COLO829 (cell line): Measurements from ENCODE around the gene HES1.
"Not testable (repeated sequence)": the region's sequence is repeated elsewhere in the genome, so short reads cannot be mapped to it uniquely, and the experiment has no call there.

Experiments used
- DNase-seq: peaks from one replicate; pipeline ENCODE4 v3.0.0; 2012; ENCODE audit warnings: low spot score

HES1 gene

DNA sequence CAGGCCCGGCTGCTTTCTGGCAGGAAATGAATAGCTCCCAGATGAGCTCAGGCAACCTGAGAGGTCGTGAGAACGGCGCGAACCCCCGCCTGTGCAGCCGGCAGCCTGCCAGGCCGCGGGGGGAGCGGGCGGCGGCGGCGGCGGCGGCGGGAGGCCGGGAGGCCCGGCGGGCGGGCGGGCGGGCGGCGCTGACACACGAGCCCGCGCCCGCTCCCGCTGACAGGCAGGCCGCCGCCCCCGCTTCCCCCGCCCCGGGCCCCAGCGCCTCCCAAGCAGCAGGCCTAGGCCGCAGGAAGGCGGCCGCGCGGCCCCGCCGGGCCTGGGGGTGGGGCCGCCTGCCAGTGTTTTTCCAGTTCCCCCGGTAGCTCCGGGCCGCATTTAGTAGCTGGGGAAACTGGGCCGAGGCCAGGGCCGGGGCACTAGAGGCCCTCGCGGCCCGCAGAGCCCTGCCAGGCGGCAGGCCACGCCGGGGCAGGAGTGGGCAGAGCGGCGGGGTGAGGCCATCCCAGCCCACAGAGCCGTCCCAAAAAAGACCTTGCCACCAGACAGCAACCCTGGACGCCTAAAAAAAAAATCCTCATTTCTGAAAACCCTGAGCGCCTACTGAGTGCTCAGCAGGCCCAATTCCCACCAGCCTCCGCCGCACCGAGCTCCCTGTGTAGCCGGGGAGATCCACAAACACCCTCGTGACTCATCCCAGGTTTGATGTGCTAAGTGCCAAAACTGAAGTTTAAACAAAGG is 5.6 kb downstream of the HES1 start:
- DNase-seq = peak; percentile 66

DNA sequence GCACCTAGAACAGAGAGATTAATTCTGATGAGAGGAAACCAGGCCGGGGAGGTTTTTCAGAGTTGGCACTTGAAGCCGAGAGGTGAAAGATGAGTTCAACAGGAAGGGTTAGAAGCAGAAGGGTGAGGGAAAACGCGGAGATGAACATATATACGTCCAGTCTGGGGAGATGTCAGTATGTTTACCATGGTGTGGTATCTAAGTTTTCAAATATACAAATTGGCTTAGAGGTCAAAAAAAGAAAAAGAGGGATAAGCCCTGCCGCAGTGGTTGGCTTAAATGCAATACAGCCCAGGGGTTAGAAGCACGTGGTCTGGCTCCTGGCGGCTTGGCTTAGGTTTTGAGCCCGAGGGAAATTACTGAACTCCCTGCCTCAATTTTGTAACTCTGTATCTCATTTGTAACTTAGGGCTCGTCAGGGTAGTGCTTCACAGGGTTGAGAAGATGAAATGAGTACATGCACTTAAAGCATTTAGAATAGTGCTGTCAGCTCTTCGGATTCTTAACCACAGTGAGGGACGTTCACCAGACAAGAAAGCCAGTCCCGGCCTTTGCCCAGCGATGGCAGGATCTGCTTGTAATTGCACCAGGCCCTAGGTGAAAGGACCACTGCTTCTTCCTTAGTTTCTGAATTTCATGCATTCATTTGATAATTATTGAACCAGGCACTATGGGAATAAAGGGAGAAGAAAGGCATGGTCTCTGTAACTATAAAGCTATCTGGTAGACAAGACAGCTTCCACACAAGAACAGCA is 6.4 kb downstream of the HES1 start:
- DNase-seq = no peak

DNA sequence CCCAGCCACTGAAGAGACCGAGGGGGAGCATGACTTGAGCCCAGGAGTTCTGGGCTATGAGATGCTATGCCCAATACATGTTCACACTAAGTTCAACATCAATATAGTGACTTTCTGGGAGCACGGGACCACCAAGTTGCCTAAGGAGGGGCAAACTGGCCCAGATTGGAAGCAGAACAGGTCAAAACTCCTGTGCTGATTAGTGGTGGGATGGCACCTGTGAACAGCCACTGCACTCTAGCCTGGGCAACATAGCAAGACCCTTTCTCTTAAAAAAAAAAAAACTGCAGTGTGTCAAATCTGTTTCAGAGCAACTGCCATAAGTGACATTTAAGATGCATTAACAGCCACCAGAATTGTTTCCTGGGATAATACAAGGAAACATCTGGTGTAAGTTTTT is 9.8 kb downstream of the HES1 start:
- DNase-seq = no peak

DNA sequence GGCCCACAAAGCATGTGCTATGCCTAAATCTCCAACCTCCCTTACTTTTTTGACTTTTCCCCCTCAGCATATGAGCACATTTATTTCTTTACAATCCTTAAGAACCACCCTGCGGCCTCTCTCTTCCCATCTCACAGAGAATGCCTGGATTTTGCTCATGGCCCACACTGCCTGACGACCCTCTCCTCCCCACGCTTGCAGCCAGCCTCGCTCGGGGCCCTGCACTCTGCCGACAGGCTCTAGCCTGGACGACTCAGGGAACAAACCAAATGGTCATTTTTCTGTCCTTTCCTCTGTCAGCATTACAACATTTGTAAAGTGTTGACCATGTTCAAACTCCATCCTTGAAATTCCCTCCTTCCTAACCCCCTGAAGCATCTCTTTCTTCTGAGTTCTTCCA is 11.7 kb downstream of the HES1 start:
- no peak for DNase-seq

DNA sequence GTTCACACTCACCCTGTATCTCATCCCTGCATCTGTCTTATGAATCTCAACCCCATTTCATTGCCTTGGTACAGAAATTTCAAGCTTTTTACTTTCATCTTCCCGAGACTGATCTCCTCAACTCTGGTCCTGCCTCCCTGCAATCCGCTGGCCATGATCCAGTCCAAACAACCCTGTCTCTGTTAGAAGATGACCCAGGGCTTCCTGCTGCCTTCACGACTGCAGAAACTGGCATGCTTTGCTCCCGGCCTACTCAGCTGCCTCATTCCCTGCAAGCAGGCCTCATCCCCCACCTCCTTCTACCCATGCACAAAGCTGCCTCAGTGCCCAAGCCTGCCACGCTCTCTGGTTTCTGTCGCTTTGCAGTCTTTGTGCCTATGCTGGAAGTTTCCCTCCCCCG is 12.4 kb downstream of the HES1 start:
- no peak for DNase-seq

DNA sequence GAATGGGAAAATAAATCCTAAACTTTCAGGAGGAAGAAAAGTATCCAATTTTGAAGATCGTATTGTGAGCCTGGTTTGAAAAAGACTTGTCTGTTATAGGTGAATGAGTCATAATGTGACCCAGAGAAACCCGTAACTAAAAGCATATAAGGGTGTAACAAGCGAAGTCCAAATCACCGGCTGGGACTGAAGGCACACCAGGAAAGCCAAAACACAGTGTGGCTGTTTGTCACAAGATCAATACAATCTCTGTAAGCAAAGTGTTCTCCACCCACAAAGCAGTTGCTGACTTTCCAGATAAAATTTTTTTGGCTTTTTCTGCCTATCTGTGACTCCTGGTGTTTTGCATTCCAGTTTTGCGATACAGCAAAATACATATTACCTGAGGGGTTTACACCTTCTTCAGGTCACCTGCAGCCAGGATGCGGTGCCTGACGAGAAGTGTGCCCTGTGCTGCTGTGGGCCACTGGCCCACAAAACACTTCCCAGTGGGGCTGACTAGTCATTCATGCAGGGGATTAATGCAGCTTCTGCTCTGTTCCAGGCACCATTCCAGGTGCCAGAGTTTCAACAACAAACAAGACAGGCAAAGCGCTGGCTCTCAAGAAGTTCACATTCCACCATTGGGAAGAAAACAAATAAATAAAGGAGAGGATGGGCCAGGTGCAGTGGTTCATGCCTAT is 14.4 kb downstream of the HES1 start:
- no peak for DNase-seq

DNA sequence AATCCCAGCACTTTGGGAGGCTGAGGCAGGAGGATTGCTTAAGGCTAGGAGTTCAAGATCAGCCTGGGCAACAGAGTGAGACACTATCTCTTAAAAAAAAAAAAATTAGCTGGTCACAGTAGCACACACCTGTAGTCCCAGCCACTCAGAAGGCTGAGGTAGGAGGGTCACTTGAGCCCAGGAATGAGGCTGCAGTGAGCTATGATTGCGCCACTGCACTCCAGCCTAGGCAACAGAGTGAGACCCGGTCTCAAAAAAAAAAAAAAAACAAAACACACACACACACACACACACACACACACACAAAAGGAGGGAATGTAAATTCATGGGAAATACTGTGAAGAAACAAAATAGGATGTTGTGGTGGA is 15.0 kb downstream of the HES1 start:
- not testable (repeated sequence) for DNase-seq

DNA sequence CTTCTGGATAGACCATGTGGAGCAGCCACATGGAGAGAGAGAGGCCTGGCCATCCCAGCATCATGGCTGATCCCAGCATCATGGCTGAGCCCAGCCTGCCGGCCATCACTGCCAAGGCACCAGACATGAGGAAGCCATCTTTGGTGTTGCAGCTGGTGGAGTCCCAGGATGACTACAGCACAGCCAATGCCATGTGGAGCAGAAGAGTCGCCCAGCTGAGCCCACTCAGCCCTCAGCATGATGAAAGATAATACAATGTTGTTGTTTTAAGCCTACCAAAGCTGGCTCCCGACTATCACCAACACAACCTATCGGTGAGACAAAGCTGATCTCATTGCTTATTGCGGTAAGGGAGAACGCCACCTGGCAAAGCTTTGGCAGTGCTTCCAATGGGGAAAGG is 18.4 kb downstream of the HES1 start:
- DNase-seq = no peak

DNA sequence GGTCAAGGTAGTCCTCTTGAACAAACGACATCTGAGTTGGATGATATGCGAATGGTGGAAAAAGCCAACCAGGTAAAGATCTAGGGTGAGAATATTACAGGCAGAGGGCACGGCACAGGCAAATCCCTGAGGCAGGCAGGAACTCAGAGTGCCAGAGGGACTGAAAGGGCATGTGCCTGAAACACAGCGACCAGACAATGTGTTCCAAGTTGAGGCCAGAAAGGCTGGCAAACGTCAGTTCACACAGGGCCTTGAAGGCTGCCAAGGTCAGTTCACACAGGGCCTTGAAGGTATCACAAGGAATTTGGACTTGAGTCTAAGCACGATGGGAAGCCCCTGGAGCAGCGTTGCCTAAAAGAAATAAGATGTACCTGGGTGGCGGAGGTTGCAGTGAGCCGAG is 20.1 kb downstream of the HES1 start:
- DNase-seq = no peak

DNA sequence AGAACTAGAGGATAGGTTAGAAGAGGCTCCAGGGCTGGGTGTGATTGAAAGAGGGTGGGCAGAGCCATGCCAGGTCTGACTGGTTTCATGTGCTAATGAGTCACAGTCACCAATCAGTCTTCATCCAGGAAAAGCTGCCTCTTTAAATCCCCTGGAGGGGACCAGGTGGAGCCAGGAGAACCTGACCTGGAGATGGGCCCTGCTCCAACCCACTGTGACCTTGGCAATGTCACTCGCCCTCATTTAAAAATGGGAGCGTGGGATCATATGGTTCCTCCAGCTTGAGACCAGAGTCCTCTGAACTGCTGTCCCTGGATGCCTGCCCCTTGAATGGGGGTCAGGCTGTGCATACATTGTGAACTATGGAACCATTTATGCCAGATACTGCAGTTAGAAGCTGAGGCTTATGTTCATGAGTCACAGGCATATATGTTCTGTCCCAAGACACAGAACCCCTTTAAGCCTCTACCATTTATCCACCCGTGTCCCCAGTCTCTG is 23.0 kb downstream of the HES1 start:
- DNase-seq = no peak

DNA sequence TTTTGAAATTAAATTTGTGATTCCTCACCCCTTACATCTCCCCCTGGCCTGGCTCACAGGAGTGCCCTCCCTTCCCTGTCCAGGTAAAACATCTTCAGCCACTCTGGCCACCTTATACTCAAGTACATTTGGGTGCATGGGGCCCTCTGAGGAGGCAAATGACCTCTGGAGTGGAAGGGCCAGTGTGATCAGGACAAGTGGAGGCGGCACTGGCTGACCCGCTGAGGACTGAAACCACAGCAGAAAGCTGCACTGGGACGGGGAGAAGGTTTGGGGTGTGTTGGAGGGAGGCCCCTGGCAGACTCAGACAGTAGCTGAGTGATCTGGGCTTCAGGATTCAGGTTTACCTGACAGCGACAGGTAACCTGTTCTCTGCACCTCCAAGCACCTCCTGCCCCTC is 24.2 kb downstream of the HES1 start:
- no peak for DNase-seq

DNA sequence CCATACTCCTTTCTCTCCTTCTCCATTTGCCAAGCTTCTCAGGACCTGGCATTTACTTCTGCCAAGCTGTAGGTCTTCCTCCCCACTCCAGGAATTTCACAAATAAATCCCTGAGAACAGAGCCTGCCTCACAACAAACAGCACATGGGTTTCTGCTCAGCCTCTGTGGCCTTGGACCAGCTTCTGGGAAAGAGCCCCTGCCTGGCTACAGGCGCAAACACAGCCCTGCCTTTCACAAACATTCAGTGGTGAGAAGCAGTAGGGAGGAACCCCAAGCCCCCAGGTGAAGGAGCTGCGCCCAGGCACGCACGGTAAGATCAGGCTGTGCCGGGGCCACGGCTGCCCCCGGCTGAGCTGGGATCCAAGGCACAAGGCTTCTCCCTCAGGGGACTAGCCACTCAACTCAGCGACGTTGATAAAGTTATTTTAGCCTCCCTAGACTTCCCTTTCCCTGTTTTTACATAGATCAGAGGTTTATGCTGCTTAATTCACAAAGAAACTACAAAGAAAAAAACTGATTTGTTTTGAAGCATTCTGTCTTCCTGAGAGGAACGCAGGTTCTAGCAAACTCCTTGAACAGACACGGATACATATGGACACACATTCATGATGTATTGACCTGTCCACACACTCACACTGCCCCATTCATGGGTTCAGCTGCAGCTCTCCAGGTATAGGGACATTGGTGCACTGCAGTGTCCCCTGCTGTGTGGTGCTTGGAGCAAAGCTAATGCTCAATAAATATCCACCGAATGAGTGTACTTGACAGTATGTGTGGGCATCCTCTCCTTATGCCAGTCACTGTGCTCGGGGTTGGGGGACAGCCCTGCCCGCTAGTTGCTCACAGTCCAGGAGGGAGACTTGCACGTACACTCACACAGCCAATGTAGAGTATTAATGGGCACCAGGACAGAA is 25.4 kb downstream of the HES1 start:
- no peak for DNase-seq

DNA sequence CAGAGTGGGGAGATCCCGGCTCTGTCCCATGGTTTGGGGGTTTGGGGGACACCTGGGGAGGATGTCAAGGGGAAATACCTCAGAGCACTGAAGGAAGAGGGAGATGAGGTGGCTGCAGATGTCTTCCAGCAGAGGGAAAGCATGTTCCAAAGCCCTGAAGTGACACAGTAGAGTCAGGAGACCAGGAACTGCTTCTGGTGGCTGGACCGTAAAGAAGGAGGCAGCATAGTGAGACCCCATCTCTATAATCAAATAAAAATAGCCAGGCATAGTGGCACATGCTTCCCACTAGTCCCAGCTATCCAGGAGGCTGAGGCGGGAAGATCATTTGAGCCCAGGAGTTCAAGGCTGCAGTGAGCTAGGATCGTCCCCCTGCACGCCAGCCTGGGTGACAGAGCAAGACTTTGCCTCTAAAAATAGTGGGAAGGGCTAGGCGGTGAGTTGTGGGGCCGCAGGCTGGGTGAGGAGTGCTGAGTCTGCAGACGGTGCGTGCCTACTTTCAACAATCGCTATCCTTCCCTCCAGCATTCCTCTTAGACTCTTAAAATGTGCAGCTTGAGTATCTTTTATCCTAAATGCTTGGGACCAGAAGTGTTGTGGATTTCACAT is 26.2 kb downstream of the HES1 start:
- DNase-seq = no peak

DNA sequence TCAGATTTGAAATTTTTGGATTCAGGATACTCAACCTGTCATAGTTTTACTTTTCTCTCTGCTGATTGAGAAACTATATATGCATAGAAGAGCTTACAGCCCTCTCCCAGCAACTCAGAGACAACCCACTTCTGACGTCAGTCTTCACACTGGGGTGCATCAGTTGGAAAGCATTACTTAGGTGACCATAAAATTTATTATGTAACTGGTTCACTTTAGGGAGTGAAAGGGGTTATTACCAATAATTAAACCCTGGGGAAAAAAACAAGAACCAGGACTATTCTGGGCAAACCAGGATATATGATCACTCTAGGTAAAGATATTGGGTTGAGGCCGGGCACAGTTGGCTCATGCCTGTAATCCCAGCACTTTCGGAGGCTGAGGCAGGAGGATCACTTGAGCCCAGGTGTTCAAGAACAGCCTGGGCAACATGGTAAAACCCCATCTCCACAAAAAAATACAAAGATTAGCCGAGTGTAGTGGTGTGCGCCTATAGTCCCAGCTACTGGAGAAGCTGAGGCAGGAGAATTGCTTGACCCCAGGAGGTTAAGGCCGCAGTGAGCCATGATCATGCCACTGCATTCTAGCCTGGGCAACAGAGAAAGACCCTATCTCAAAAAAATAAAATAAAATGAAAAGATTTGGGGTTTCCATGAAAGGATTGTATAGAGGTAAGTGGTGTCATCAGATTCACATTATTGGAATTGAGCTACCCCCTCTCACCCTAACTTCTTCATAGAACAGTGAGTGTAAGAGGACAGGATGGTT is 27.1 kb downstream of the HES1 start:
- no peak for DNase-seq

DNA sequence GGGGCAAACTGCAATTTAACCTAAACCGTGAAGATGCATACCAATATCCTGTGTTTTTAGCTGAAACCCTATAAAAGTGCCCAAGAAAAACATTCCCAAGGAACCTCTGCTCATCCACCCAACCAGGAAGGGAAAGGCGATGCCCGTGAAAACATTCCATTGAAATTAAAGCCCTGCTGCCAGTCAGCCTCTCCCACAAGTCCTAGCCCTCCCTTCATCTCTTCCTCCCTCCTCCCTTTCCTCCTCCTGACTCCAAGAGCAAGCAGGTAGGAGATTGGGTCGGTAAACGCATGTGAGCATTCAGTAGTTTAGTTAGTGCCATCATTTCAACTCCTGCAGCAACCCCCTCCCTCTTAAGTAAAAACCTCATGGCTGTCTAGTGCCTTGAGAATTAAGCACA is 27.7 kb downstream of the HES1 start:
- DNase-seq = no peak

DNA sequence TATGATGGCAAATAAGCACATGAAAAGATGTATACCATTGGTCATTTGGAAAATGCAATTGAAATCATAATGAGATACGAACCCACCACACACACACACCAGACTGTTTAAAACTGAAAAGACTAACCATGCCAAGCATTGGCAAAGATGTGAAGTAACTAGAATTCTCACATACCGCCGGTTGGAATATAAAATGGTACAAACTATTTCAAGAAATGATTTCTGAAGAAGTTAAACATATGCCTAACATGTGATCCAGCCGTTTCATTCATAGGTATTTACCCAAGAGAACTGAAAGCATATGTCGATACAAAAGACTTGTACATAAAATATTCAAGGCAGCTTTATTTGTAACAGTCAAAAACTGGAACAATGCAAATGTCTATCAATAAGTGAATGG is 28.9 kb downstream of the HES1 start:
- DNase-seq = no peak

DNA sequence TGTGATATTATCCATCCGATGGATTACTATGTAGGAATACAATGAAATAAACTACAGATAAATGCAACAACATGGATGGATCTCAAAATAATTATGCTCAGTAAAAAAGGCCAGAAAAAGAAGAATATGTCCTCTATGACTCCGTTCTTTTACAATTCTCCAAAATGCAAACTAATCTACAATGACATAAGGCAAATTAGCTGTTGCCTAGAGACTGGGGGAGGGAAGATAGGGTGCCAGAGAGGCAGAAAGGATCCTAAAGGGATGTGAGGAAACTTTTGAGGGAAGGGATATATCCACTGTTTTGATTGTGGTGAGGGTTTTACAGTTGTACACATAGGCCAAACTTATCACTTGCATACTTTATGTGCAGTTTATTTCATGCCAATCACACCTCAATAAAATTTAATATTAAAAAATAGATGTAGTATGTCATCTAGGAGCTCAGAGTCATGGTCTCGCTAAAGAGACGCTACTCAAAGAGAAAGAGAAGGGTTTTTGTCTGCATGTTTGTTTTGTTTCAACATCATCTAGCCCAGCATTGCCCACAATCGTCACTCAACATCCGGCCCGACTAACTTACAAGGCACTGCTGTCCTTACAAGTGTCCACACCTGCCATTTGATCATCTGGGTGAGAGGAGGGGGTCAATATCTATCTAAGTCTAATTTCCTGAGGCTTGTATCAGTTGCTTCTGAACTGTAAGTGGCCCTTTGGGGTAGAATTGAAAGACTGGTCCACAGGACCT is 29.5 kb downstream of the HES1 start:
- no peak for DNase-seq

DNA sequence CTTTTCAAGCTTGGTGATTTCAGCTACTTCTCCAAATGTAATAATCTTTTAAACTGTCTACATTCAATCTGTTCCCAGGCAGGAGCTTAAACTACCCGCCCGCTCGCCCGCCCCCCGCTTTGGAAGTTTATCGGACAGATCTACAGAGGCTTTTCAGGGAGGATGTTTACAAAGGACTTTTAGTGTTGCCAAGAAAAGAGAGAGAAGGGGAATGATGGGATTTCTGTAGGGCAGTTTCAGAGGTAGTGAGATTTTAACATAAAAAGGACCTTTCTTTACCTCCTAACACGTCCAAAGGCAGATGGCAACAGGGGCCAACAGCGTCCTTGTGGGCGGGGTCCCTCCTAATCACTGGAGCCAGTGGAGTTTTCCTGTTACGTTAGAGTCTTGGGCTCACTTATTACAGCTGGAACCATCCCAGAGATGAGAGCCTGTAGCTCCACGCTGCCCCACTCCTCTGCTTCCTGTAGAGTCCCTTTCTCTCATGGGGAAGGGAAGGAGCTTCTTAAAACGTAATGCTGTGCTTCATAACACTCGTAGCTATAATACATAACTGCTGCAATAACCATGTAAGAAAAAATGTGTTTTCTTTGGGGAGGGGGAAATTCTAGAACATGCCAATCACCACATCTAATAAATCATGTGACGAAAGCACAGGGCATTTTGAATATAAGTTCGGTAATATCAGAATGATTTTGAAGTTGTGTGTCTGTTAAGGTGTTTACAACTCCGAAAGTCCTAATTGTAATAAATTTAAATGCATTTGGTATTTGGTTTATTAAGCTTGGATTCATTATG is 30.9 kb downstream of the HES1 start:
- peak; percentile 56 for DNase-seq
